Measurements from ENCODE around the gene CNTNAP2. TPM values are rescaled to one million over a fixed set of nuclear protein-coding genes. Genes with fewer than 3 reads are reported as not detected.
A peak's percentile ranks its signal among the peaks of the same experiment; 100 is the strongest.

CNTNAP2 gene
- total and polyA plus RNA-seq, 7 donors: 0.60 to 2.4 (median 1.7) TPM

GRCh38 chr7:148385009-148385682 lies 2268.5 kb downstream of the CNTNAP2 start:
- H3K4me1 ChIP-seq: no peaks in the 10 kb centered on the region
- WGBS, 2 donors: 92 to 93% methylated on average over 10 of the region's 10 CpGs
- no peaks in the 10 kb centered on the region for H3K9me3 ChIP-seq
- H3K27ac ChIP-seq: peak overlapping the region in 1 of 4 donors; percentile 46
- no peak overlapping the region for H3K4me3 ChIP-seq
- intact Hi-C loops (cut with DNase I): no loop called here
- no peaks in the 10 kb centered on the region for H3K36me3 ChIP-seq
- DNase-seq: no peak
- no peaks in the 10 kb centered on the region for H3K27me3 ChIP-seq
- TF ChIP-seq EP300 (IDR thresholded peaks at IDR 0.05): no peak
- no peak for TF ChIP-seq CTCF (IDR thresholded peaks at IDR 0.05)
- no peak for TF ChIP-seq POLR2A (IDR thresholded peaks at IDR 0.05)
- no peak for TF ChIP-seq POLR2AphosphoS5 (IDR thresholded peaks at IDR 0.05)

- no peak overlapping the region for H3K4me3 ChIP-seq
- TF ChIP-seq EP300 (IDR thresholded peaks at IDR 0.05) (no peak), POLR2A (IDR thresholded peaks at IDR 0.05) (no peak)
- H3K9me3 ChIP-seq: no peaks in the 10 kb centered on the region
- no peaks in the 10 kb centered on the region for H3K4me1 ChIP-seq
- H3K36me3 ChIP-seq: no peaks in the 10 kb centered on the region
- intact Hi-C loops (cut with DNase I): no loop called here
- H3K27ac ChIP-seq: no peak overlapping the region
- no peak for DNase-seq
- H3K27me3 ChIP-seq: no peaks in the 10 kb centered on the region
Observed at GRCh38 chr7:148390381-148390780, 2273.8 kb downstream of the CNTNAP2 start.

- intact Hi-C loops (cut with DNase I): no loop called here
- Histone ChIP-seq H3K36me3 (no peaks in the 10 kb centered on the region), H3K4me1 (no peaks in the 10 kb centered on the region), H3K27ac (no peak overlapping the region), H3K4me3 (no peak overlapping the region), H3K9me3 (no peaks in the 10 kb centered on the region), H3K27me3 (peaks cover 0 to 9% (median 0%) of the 10 kb centered on the region in 3 donors)
- no peak for DNase-seq
- no peak for TF ChIP-seq POLR2A (IDR thresholded peaks at IDR 0.05)
- TF ChIP-seq CTCF (IDR thresholded peaks at IDR 0.05): no peak
- TF ChIP-seq EP300 (IDR thresholded peaks at IDR 0.05): no peak
- no peak for TF ChIP-seq POLR2AphosphoS5 (IDR thresholded peaks at IDR 0.05)
- WGBS, 2 donors: 82 to 86% methylated on average over 4 of the region's 4 CpGs
Observed at GRCh38 chr7:148391591-148391990, 2275.0 kb downstream of the CNTNAP2 start.

- H3K4me3 ChIP-seq: no peak overlapping the region
- H3K9me3 ChIP-seq: no peaks in the 10 kb centered on the region
- H3K36me3 ChIP-seq: no peaks in the 10 kb centered on the region
- no peak overlapping the region for H3K27ac ChIP-seq
- H3K4me1 ChIP-seq: no peaks in the 10 kb centered on the region
- TF ChIP-seq EP300 (IDR thresholded peaks at IDR 0.05) (no peak), CTCF (IDR thresholded peaks at IDR 0.05) (no peak), POLR2A (IDR thresholded peaks at IDR 0.05) (no peak), POLR2AphosphoS5 (IDR thresholded peaks at IDR 0.05) (no peak)
- intact Hi-C loops (cut with DNase I): no loop called here
- 90 to 93% methylated on average over 3 of the region's 3 CpGs for WGBS, 2 donors
- peaks cover 0 to 20% (median 0%) of the 10 kb centered on the region in 3 donors for H3K27me3 ChIP-seq
- no peak for DNase-seq
Observed at GRCh38 chr7:148394582-148394981, 2278.0 kb downstream of the CNTNAP2 start.

GRCh38 chr7:148395352-148395811 lies 2278.8 kb downstream of the CNTNAP2 start:
- TF ChIP-seq CTCF (IDR thresholded peaks at IDR 0.05) (no peak), EP300 (IDR thresholded peaks at IDR 0.05) (no peak), POLR2AphosphoS5 (IDR thresholded peaks at IDR 0.05) (no peak), POLR2A (IDR thresholded peaks at IDR 0.05) (no peak)
- intact Hi-C loops (cut with DNase I): no loop called here
- WGBS, 2 donors: 86 to 91% methylated on average over 7 of the region's 7 CpGs

More at GRCh38 chr7:148395352-148395811, 2278.8 kb downstream of the CNTNAP2 start:
- Histone ChIP-seq H3K4me1 (no peaks in the 10 kb centered on the region), H3K27me3 (peaks cover 0 to 20% (median 0%) of the 10 kb centered on the region in 3 donors), H3K27ac (no peak overlapping the region), H3K36me3 (no peaks in the 10 kb centered on the region), H3K4me3 (no peak overlapping the region), H3K9me3 (no peaks in the 10 kb centered on the region)
- no peak for DNase-seq
